Central memory CD8-positive, alpha-beta T cell (primary cell): Measurements from ENCODE around the gene EFNA1.

ENCODE experiments used
- ATAC-seq: fragments of 150-1000 bp; cut with Tn5 transposase; replicated peaks from 2 replicates; pipeline ENCODE4 v1.10.0; 2022; ENCODE audit warnings: mild to moderate bottlenecking, moderate FRiP score, moderate number of reproducible peaks; ENCODE audit not compliant: poor library complexity, severe bottlenecking; ENCODE audit errors: extremely low read depth
- DNase-seq, 2 donors: peaks; one replicate each; pipeline ENCODE4 v3.0.0; 2021; ENCODE audit warnings: low spot score in 2 of 2
- H3K27ac Mint-ChIP-seq: one replicate; pipeline ENCODE4 v1.8.0; 2022; ENCODE audit warnings: low read depth, mild to moderate bottlenecking, moderate library complexity, mixed read lengths
- H3K27me3 Mint-ChIP-seq: one replicate; pipeline ENCODE4 v1.8.0; 2022; ENCODE audit warnings: mixed read lengths
- H3K36me3 Mint-ChIP-seq: one replicate; pipeline ENCODE4 v1.8.0; 2022; ENCODE audit warnings: mild to moderate bottlenecking, moderate library complexity, mixed read lengths; ENCODE audit not compliant: insufficient read depth
- H3K4me1 Mint-ChIP-seq: one replicate; pipeline ENCODE4 v1.8.0; 2022; ENCODE audit warnings: mixed read lengths
- H3K4me3 Mint-ChIP-seq: one replicate; pipeline ENCODE4 v1.8.0; 2022; ENCODE audit warnings: mild to moderate bottlenecking, moderate library complexity, mixed read lengths
- H3K9me3 Mint-ChIP-seq: one replicate; pipeline ENCODE4 v1.8.0; 2022; ENCODE audit warnings: mixed read lengths

The EFNA1 gene, protein sequence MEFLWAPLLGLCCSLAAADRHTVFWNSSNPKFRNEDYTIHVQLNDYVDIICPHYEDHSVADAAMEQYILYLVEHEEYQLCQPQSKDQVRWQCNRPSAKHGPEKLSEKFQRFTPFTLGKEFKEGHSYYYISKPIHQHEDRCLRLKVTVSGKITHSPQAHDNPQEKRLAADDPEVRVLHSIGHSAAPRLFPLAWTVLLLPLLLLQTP

GRCh38 chr1:155127105-155127966, at the start of gene EFNA1:
EFNA1 (plus strand) TSS chr1:155127876; CDS start chr1:155127978, 102 bp downstream.
- peak within 1 kb of the TSS; percentile 81 for H3K4me3 Mint-ChIP-seq
- ATAC-seq (peak; percentile 22), DNase-seq (no peak)
- H3K36me3 Mint-ChIP-seq = no peaks in the 10 kb centered on the region
- H3K27me3 Mint-ChIP-seq = peaks cover 44% of the 10 kb centered on the region
- peak within 1 kb of the TSS; percentile 30 for H3K27ac Mint-ChIP-seq
- peaks cover 24% of the 10 kb centered on the region for H3K4me1 Mint-ChIP-seq
- H3K9me3 Mint-ChIP-seq = no peaks in the 10 kb centered on the region

- Mint-ChIP-seq H3K4me1 (peaks cover 38% of the 10 kb centered on the region), H3K36me3 (peaks cover 1% of the 10 kb centered on the region), H3K4me3 (peak within 1 kb of the TSS; percentile 77), H3K9me3 (no peaks in the 10 kb centered on the region), H3K27ac (peak within 1 kb of the TSS; percentile 77), H3K27me3 (peaks cover 39% of the 10 kb centered on the region)
- DNase-seq (no peak), ATAC-seq (peak; percentile 24)
Observed at GRCh38 chr1:155078469-155079209, 49.0 kb upstream of the EFNA1 start, which contains the start of gene EFNA3. EFNA3 (plus strand) TSS chr1:155078837; CDS start chr1:155078942, 105 bp downstream.

- Mint-ChIP-seq H3K27me3 (peaks cover 44% of the 10 kb centered on the region), H3K4me1 (peaks cover 37% of the 10 kb centered on the region), H3K36me3 (peaks cover 1% of the 10 kb centered on the region), H3K27ac (peak overlapping the region; percentile 77), H3K9me3 (no peaks in the 10 kb centered on the region), H3K4me3 (peak overlapping the region; percentile 77)
- ATAC-seq (no peak), DNase-seq (no peak)
Observed at GRCh38 chr1:155079210-155079486, 48.5 kb upstream of the EFNA1 start.

DNA sequence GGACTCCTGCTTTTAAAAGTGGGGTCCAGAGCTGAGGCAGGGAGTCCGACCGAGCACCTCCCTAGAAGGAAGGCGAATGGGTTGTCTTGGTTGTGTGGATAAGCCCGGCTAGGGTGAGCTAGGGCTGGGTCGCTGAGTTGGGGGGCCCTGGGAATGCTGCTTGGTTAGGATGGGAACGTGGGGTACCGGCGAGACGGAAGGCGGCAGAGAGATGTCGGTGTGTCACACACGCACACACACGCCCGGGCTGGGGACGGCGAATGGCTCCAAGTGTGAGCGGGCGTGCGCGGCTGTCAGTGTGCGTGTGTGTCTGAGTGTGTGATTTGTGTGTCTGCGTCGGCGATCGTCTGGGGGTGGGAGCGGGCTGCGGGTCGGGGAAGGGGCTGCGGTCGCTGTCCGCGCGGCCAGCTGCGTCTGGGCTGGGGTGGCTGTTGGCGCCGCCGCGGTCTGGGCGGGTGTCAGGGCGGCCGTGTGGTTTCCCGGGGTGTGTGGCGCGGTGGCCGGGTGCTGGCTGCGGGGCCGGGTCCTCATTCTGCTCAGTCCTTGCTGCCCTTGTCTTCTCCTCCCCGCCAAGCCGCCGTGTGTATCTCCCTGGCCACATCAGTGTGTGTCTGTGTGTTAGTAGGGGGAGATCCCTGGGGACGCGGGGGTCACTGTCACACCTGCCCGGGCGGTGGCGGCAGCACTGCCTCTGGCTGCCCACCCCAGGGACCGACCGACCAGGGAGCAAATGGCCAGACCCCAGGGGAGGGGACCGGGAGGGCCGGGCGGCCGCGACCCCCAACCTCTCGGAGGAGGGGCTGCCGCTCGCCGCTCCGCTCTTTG, 48.0 kb upstream of the EFNA1 start:
- peaks cover 3% of the 10 kb centered on the region for H3K36me3 Mint-ChIP-seq
- peak overlapping the region; percentile 77 for H3K27ac Mint-ChIP-seq
- peaks cover 48% of the 10 kb centered on the region for H3K27me3 Mint-ChIP-seq
- DNase-seq (no peak), ATAC-seq (no peak)
- no peaks in the 10 kb centered on the region for H3K9me3 Mint-ChIP-seq
- H3K4me3 Mint-ChIP-seq = peak overlapping the region; percentile 77
- H3K4me1 Mint-ChIP-seq = peaks cover 43% of the 10 kb centered on the region

- H3K27ac Mint-ChIP-seq = no peak overlapping the region
- DNase-seq (no peak), ATAC-seq (no peak)
- peaks cover 51% of the 10 kb centered on the region for H3K4me1 Mint-ChIP-seq
- H3K36me3 Mint-ChIP-seq = peaks cover 9% of the 10 kb centered on the region
- H3K4me3 Mint-ChIP-seq = peak overlapping the region; percentile 77
- no peaks in the 10 kb centered on the region for H3K9me3 Mint-ChIP-seq
- peaks cover 48% of the 10 kb centered on the region for H3K27me3 Mint-ChIP-seq
Observed at GRCh38 chr1:155080312-155081228, 47.1 kb upstream of the EFNA1 start.

DNA sequence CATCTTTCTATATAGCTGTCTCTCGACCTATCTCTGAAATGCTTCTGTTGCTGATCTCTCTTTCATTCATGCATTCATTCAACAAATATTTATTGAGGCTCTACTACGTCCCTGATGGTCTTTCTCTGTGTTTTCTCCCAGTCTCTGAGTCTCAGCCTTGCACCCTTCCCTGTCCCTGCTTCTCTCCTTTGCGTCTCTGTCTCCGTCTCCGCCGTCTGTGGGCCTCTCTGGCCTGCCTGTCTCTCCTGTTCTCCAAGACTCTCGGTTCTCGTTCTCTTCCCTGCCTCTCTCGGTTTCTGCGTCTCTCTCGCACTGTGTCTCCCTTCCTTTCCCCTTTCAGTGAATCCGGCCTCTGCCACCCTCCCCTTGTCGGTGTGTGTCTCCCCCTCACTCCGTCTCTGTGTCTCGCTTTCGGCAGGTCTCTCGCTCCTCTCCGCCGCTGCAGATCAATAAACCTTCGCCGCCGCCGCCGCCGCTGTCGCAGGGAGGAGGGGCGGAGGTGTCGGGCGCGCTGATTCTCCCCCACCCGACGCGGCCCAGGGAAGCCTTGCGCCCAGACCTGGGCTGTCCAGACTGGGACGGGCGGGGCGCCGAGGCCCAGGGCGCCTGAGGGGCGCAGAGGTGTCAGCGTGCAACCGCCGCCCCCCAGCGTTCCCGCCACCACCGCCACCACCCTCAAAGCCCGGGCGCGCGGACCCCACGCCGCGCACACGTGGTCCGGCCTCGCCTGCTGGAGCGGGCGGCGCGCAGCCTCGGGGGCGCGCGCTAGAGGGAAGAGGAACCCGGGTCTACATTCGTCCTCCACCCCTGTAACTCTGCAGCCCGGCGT, 46.0 kb upstream of the EFNA1 start:
- H3K4me1 Mint-ChIP-seq = peaks cover 59% of the 10 kb centered on the region
- H3K9me3 Mint-ChIP-seq = no peaks in the 10 kb centered on the region
- DNase-seq = no peak
- H3K36me3 Mint-ChIP-seq = peaks cover 14% of the 10 kb centered on the region
- peak overlapping the region; percentile 71 for H3K4me3 Mint-ChIP-seq
- no peak for ATAC-seq
- peak overlapping the region; percentile 10 for H3K27ac Mint-ChIP-seq
- H3K27me3 Mint-ChIP-seq = peaks cover 48% of the 10 kb centered on the region

DNA sequence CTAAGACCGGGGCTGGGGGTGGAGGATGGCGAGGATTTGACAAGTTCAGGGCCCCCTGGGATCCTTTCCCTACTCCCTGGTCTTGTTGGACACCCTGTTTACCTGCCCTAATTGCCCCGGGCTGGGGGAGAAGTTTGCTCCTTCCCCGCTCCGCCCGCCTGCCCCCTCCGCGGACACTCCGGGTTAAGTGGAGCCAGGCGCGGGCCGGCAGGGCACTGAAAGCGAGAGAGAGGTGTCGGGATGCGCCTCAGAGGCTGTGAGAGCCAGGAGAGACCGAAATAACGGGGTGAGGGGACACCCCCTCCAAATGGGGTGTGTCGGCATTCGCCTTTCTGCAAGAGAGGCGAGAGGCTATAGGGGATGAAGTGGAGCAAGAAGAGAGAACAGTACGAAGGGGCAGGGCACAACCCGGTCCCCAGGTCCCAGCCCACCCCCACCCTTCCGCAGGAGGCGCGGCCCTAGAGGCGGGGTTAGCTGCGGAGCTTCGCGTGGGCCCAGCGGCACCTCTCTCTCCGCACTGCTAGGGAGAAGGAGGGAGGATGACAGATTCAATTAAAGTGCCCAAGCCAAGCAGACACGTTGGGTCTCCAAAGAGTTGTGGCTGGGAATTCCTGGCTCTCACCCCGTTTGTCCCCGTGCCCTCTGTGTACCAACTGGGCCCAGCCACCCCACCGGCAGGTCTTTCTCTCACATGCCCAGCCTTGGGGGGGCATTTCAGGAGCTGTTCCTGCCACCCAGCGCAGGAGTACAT, 45.2 kb upstream of the EFNA1 start:
- H3K4me1 Mint-ChIP-seq = peaks cover 59% of the 10 kb centered on the region
- peak overlapping the region; percentile 40 for H3K4me3 Mint-ChIP-seq
- peaks cover 14% of the 10 kb centered on the region for H3K36me3 Mint-ChIP-seq
- H3K27me3 Mint-ChIP-seq = peaks cover 48% of the 10 kb centered on the region
- no peak for ATAC-seq
- H3K27ac Mint-ChIP-seq = no peak overlapping the region
- DNase-seq = no peak
- no peaks in the 10 kb centered on the region for H3K9me3 Mint-ChIP-seq

- peaks cover 48% of the 10 kb centered on the region for H3K27me3 Mint-ChIP-seq
- DNase-seq = no peak
- H3K4me3 Mint-ChIP-seq = no peak overlapping the region
- H3K36me3 Mint-ChIP-seq = peaks cover 14% of the 10 kb centered on the region
- H3K27ac Mint-ChIP-seq = no peak overlapping the region
- no peaks in the 10 kb centered on the region for H3K9me3 Mint-ChIP-seq
- peaks cover 59% of the 10 kb centered on the region for H3K4me1 Mint-ChIP-seq
- no peak for ATAC-seq
Observed at GRCh38 chr1:155083052-155083541, 44.6 kb upstream of the EFNA1 start.

GRCh38 chr1:155083865-155084721, 43.6 kb upstream of the EFNA1 start:
- Mint-ChIP-seq H3K4me3 (peak overlapping the region; percentile 89), H3K27me3 (peaks cover 46% of the 10 kb centered on the region), H3K27ac (peak overlapping the region; percentile 78), H3K4me1 (peaks cover 58% of the 10 kb centered on the region), H3K9me3 (no peaks in the 10 kb centered on the region), H3K36me3 (peaks cover 15% of the 10 kb centered on the region)
- ATAC-seq (no peak), DNase-seq (no peak)
